Neural progenitor cell (in vitro differentiated cells): ENCODE data around the gene GBP6.

ENCODE experiments used
- EZH2 ChIP-seq: fragments of 200-600 bp; sonication (generic); IDR thresholded peaks from 2 replicates; pipeline ENCODE4 v1.6.1; 2017; ENCODE audit warnings: antibody characterized with exemption, mild to moderate bottlenecking, moderate library complexity
- EZH2phosphoT487 ChIP-seq: fragments of 200-600 bp; sonication (generic); IDR thresholded peaks from 2 replicates; pipeline ENCODE4 v1.6.1; 2017; ENCODE audit warnings: antibody characterized with exemption
- TF ChIP-seq, protein P1 (sequence below): fragments of 200-600 bp; sonication (generic); IDR thresholded peaks from 2 replicates; pipeline ENCODE4 v1.5.1; 2017; ENCODE audit warnings: antibody characterized with exemption, mild to moderate bottlenecking

DNA sequence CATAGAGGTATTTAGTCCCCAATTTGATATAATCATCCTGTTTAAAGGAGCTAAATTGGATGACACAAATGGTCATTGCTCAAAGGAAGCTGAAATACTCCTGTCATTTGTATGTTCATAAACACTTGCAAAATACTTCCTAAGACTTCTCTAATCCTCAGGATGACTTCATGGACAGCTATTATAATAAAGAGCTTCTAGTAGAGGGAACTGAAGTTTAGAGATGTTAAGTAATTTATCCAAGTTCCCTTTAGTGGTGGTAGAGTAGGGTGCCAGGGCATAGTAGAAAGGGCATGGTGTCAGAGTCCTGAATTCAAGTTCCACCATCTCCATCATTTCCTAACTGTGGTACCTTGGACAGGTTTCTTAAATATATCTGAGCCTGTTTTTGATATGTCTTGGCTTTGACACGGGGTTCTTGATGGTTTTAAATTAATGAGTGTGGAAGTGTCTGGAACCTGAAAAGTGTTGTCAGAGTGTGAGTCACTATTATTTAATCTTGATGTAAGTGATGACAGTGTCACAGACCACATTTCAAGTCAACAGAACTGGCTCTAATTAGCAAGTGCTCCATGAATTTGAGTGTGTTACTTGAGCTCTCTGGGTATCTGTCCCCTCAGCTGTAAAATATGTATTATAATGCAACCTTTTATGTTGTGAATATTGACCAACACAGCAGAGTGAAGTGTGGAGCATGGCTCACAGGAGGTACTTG lies 12.1 kb upstream of the GBP6 start:
- TF ChIP-seq, protein P1, sequence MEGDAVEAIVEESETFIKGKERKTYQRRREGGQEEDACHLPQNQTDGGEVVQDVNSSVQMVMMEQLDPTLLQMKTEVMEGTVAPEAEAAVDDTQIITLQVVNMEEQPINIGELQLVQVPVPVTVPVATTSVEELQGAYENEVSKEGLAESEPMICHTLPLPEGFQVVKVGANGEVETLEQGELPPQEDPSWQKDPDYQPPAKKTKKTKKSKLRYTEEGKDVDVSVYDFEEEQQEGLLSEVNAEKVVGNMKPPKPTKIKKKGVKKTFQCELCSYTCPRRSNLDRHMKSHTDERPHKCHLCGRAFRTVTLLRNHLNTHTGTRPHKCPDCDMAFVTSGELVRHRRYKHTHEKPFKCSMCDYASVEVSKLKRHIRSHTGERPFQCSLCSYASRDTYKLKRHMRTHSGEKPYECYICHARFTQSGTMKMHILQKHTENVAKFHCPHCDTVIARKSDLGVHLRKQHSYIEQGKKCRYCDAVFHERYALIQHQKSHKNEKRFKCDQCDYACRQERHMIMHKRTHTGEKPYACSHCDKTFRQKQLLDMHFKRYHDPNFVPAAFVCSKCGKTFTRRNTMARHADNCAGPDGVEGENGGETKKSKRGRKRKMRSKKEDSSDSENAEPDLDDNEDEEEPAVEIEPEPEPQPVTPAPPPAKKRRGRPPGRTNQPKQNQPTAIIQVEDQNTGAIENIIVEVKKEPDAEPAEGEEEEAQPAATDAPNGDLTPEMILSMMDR, result no peak
- no peak for TF ChIP-seq EZH2phosphoT487
- TF ChIP-seq EZH2, result no peak
